ENCODE data around the gene SMARCD1.
"Not testable (repeated sequence)": the region's sequence is repeated elsewhere in the genome, so short reads cannot be mapped to it uniquely, and the experiment has no call there.

The SMARCD1 gene

DNA sequence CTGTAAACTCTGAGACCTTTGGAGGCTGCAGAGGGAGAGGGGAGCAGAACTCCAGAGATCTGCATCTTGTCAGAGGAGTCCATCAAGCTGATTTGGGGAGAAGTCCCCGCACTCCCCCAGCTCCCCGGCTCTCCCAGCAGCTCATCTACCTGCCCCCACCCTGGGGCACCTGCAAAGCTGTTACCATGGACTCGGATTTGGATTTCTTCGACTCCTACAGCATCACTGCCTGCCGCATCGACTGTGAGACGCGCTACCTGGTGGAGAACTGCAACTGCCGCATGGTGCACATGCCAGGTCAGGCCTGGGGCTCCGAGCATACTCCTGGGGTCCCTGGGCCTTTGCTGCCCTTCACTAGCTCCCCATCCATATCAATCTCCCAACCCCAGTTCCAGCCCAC is 6.9 kb upstream of the SMARCD1 start:
- no peak for DNase-seq

DNA sequence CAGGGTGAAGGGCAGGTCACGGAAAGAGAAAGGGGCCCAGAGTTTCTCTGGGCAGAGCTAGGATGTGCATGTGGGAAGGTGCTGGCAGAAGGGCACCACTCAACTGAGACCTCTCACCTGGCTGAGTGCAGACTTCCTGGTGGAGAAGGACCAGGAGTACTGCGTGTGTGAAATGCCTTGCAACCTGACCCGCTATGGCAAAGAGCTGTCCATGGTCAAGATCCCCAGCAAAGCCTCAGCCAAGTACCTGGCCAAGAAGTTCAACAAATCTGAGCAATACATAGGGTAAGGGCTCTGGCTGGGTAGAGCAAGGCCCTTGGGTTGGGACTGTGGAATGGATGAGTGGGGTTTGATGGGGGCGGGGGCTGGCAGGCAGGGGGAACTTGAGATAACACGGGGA is 5.4 kb upstream of the SMARCD1 start:
- DNase-seq, result no peak

GRCh38 chr12:50081096-50081808 is 3.9 kb upstream of the SMARCD1 start:
- no peak for DNase-seq

GRCh38 chr12:50082644-50083043 is 2.5 kb upstream of the SMARCD1 start:
- DNase-seq, result no peak

GRCh38 chr12:50083301-50083700 is 1.8 kb upstream of the SMARCD1 start:
- DNase-seq, result no peak

DNA sequence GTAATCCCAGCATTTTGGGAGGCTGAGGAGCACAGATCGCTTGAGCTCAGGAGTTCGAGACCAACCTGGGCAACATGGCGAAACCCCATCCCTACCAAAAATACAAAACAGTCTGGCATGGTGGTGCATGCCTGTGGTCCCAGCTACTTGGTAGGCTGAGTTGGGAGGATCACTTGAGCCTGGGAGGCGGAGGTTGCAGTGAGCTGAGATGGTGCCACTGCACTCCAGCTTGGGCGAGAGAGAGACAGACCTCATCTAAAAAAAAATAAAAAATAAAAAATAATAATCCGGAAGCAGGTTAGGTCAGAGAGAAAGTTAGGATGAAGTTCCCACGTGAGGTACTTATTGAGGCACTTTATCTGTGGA is 750 bp upstream of the SMARCD1 start:
- not testable (repeated sequence) for DNase-seq

- no peak for DNase-seq
Measured at GRCh38 chr12:50085615-50086072, 502 bp downstream of the SMARCD1 start.

DNA sequence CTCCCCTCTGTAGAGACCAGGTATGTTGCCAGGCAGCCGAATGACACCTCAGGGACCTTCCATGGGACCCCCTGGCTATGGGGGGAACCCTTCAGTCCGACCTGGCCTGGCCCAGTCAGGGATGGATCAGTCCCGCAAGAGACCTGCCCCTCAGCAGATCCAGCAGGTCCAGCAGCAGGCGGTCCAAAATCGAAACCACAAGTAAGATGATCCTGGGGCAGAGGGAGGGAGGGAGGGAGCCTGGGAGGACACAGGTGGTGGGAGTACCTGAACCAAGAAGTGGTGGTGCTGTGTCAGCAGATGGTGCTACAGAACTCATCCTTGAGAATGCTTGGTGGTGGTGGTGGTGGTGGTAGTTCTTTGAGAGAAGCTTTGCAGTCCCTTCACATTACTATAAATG is 1.0 kb downstream of the SMARCD1 start:
- DNase-seq, result no peak

DNA sequence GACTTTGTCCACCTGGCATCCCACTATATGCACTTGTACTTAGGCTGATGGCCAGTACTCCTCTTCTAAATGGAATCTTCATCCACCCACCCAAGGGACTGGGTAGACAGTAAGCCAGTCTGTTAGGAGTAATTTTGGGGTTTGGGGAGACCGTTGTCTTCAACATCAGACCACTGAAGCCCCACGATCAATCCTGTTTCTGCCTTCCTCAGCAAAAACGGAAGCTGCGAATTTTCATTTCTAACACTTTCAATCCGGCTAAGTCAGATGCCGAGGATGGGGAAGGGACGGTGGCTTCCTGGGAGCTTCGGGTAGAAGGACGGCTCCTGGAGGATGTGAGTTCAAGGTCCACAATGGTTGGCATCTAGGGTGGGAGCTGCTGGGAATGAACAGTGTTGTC is 2.0 kb downstream of the SMARCD1 start:
- no peak for DNase-seq

DNA sequence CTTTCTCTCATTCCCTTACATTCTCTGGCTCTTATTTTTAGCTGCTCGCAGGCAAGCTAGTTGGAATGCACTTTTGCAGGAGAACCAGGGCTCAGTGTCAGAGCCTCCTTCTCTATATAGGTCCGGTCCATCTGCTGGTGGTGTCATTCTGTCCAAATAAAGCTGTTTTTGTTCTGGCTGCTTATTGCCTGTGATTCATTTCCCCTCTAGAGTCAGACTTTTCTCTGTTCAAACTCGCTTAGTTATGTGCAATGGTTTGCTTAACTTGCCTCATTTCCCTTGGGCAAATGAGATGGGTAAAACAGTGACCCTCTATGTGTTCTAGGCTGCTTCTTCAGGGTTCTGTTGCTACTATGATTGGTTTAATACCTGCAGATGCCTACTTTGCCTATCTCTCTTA is 2.9 kb downstream of the SMARCD1 start:
- no peak for DNase-seq

GRCh38 chr12:50088577-50089335 is 3.6 kb downstream of the SMARCD1 start:
- DNase-seq, result no peak

DNA sequence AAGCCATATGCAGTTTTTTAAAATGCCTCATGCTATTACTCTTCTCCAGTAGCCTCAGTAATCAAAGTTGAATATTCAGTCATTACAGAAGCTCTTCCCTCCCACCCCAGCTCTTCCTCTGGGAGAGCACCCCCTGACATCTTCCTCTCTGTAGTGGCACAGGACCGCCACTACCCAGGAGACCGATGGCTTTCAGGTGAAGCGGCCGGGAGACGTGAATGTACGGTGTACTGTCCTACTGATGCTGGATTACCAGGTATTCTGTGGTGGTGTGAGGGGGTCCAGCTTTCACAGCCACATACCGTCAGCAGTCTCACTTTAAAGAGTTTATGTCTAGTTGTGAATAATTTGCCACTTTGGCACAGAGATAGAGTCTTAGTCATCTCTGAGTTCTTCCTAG is 4.6 kb downstream of the SMARCD1 start:
- DNase-seq, result no peak

DNA sequence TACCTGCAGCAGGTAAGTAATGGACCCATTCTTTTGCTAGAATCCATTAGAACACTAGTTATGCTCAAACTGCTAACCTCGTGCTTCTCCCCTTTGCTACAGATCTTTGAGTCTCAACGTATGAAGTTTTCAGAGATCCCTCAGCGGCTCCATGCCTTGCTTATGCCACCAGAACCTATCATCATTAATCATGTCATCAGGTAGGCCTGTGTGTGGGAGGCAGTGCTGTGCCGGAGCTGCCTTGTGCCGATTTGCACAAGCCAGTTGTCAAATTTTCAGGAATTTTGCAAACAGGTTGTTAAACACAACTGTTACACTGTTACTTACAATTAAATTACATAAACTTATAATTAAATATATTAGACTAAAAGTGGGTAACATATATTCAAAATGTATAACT is 5.2 kb downstream of the SMARCD1 start:
- no peak for DNase-seq

DNA sequence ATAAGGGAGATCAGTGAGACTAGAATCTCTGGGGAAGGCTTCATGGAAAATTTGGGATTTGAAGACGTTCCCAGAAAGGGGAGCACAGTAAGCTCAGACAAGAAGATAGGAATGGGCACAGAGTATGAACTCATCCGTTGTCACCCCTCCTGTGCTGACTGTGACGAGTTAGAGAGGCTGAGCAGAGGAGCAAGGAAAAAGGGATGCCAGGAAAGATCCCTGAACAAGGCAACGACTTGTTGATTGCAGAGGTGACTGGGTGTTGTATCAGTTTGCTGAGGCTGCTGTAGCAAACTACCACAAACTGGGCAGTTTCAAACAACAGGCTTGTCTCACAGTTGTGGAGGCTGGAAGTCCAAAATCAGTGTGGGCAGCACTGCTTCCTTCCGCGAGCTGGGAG is 12.8 kb downstream of the SMARCD1 start:
- no peak for DNase-seq

- no peak for DNase-seq
Measured at GRCh38 chr12:50099302-50100008, 14.3 kb downstream of the SMARCD1 start.

DNA sequence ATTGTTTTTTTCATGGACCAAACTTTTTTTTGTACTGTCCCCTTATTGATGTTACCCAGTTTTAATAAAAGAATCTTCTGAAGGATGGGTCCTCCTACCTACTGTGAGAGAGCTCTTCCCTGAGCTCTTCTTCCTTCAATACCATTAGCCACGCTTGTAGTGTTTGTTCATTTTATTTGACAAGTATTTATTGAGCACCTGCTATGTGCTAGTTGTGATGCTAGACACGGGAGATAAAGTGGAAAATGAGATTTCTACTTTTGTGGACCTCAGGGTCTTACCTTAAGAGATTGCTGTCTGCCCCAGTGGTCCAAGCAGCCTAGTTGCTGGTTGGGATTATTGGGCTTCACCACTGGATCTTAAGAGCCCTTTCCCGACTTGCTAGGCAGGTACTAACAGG is 15.4 kb downstream of the SMARCD1 start:
- no peak for DNase-seq

GRCh38 chr12:50101663-50102062 is 16.5 kb downstream of the SMARCD1 start:
- DNase-seq, result no peak

DNA sequence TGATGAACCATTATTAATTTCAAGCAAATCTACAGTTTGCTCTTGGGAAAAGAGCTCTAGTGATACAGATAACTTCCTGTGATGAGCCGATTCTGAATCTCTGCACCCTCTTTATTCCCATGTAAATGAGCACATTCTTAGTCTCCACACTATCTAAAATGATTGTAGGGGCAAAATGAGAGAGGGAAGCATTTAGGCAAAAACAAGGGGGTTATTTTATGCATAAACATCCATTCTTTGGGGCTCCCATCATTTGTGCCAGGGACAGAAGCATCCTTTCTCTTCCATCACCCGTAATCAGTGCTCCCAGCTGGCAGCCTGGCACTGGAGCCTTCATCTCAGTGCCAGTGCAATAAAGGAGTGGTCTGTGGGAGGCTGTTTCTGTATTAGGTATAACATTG is 17.0 kb downstream of the SMARCD1 start:
- no peak for DNase-seq

DNA sequence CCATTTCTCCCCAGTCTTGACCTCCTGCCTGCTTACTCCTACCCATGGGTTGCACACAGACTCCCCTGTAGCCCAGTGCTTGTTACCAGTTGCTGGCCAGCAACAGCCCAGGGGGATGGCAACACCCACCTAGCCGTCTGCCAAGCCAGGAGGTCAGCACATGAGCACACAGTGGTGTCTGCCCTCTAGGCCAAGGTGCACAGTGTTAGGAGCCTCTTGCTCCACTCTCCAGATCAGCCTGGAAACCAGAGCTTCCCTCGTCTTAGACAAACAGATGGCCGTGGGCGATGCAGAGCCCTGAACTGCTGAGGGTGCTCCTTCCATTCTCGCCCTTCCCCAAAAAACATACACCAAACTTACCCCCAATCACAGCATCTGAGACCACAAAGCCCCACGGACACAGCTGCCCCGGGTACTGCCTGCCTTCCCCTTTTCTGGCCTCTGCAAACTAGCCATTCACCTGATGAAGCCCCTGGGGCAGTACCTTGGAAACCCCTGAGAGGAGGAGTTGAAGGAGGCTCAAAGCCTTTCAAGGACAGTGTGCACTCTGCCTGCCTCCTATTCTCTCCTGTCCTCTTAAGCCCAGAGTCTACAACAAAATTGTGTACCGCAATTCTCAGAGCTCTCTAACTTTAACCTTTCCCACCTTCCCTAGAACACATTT is 17.6 kb downstream of the SMARCD1 start:
- no peak for DNase-seq

- DNase-seq, result no peak
Measured at GRCh38 chr12:50103351-50103750, 18.2 kb downstream of the SMARCD1 start.

GRCh38 chr12:50103767-50104321 is 18.7 kb downstream of the SMARCD1 start, which contains the start of gene GPD1:
Gene GPD1 (plus strand): TSS chr12:50104008. CDS start chr12:50104051, 43 bp downstream.
- DNase-seq, result no peak

- no peak for DNase-seq
Measured at GRCh38 chr12:50104417-50105366, 19.6 kb downstream of the SMARCD1 start.

All from right forelimb (tissue), 1 donor.